ENCODE measurements around the gene LRCH3.
"Not testable (repeated sequence)": the region's sequence is repeated elsewhere in the genome, so short reads cannot be mapped to it uniquely, and the experiment has no call there.

The LRCH3 gene

DNA sequence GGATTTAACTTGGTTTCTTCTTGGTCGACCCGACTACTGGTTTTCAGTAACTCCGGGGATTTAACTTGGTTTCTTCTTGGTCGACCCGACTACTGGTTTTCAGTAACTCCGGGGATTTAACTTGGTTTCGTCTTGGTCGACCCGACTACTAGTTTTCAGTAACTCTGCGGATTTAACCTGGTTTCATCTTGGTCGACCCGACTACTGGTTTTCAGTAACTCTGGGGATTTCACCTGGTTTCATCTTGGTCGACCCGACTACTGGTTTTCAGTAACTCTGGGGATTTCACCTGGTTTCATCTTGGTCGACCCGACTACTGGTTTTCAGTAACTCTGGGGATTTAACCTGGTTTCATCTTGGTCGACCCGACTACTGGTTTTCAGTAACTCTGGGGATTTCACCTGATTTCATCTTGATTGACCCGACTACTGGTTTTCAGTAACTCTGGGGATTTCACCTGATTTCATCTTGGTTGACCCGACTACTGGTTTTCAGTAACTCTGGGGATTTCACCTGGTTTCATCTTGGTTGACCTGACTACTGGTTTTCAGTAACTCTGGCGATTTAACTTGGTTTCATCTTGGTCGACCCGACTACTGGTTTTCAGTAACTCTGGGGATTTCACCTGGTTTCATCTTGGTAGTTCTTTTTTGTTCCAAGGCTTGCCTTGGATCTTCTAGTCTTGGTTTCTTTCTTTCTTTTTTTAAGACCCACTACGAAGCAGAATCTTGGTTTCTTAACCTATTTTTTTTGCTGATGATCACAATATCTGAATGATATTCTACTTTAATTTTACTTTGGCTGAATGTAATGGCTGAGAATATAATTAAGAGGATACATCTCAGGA is 130.6 kb downstream of the LRCH3 start:
- DNase-seq (ENCODE audit: low spot score): not testable (repeated sequence)

DNA sequence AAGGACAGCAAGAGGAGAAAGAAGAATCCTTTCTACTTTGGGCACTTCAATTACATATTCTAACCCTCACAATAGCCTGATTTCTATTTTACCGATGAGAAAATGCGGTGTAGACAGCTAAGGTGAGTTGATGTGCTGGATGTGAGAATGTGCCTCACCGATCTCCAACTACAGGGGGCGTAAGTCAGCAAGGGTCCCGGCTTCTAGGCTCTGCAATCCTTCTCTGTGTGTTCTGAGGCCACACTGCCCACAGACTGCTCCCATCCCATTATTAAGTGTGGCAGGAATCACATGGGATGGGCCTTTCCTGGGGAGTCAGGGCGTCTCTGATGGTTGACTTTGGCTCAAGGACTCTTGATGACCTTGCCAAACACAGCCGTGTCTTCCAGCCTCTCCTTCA is 135.4 kb downstream of the LRCH3 start:
- DNase-seq (ENCODE audit: low spot score): no peak

DNA sequence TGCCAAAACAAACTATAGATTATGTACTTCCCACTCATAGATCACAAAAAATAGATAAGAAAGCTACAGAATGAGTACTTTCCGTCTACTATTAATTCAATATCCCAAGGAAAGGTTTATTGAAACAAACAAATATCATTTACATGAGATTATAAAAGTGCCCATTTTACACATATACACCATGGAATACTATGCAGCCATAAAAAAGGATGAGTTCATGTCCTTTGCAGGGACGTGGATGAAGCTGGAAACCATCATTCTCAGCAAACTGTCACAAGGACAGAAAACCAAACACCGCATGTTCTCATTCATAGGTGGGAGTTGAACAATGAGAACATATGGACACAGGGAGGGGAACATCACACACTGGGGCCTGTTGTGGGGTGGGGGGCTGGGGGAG is 136.5 kb downstream of the LRCH3 start:
- DNase-seq (ENCODE audit: low spot score): not testable (repeated sequence)

DNA sequence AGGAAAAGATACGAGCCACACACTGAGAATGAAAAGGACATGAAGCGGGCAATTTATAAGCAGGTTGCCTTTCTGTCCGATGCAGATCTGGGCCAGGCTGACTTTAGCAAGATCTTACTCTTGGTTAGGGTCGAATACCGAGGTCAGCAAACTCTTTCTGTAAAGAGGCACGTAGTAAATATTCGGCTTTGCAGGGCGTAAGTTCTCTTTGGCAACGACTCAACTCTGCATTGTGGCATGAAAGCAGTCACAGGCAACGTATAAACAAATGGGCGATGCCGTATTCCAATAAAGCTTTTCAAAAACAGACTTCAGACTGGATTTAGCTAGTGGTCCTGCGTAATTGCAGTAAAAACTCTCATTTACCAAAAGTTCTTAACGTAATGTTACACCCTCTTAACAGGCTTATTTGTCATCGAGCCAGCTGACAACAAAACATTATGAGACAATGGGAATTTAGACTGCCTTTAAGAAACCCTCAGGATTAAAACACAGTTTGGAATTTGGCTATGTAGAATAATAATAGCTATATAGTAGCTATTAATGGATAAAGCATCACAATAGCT is 145.8 kb downstream of the LRCH3 start:
- DNase-seq (ENCODE audit: low spot score): no peak
